Measurements from ENCODE around the gene NMNAT1.
"Not testable (repeated sequence)": the region's sequence is repeated elsewhere in the genome, so short reads cannot be mapped to it uniquely, and the experiment has no call there.

NMNAT1 gene

GRCh38 chr1:9917901-9918300, 25.4 kb upstream of the NMNAT1 start:
- DNase-seq (ENCODE audit: insufficient read length, low spot score) (no peak), FAIRE-seq (no peak)

GRCh38 chr1:9920606-9921005, 22.7 kb upstream of the NMNAT1 start:
- no peak for DNase-seq (ENCODE audit: insufficient read length, low spot score)
- no peak for FAIRE-seq

- FAIRE-seq (no peak), DNase-seq (ENCODE audit: insufficient read length, low spot score) (no peak)
These were observed 20.9 kb upstream of the NMNAT1 start for GRCh38 chr1:9922342-9922741.

- no peak for FAIRE-seq
- no peak for DNase-seq (ENCODE audit: insufficient read length, low spot score)
These were observed 16.0 kb upstream of the NMNAT1 start for GRCh38 chr1:9927259-9927658.

GRCh38 chr1:9929431-9930385, 13.6 kb upstream of the NMNAT1 start:
- DNase-seq (ENCODE audit: insufficient read length, low spot score) (no peak), FAIRE-seq (no peak)

GRCh38 chr1:9942399-9942938, 806 bp upstream of the NMNAT1 start:
- peak; percentile 36 for DNase-seq (ENCODE audit: insufficient read length, low spot score)
- FAIRE-seq = no peak

GRCh38 chr1:9946315-9946714, 3.0 kb downstream of the NMNAT1 start:
- DNase-seq (ENCODE audit: insufficient read length, low spot score) (no peak), FAIRE-seq (no peak)

- DNase-seq (ENCODE audit: insufficient read length, low spot score) (no peak), FAIRE-seq (no peak)
These were observed 14.5 kb downstream of the NMNAT1 start for GRCh38 chr1:9957726-9958125.

GRCh38 chr1:9960011-9960410, 16.7 kb downstream of the NMNAT1 start:
- DNase-seq (ENCODE audit: insufficient read length, low spot score) = no peak
- no peak for FAIRE-seq

- DNase-seq (ENCODE audit: insufficient read length, low spot score) (peak; percentile 51), FAIRE-seq (peak; percentile 92)
These were observed 17.7 kb downstream of the NMNAT1 start for GRCh38 chr1:9960706-9961562.

- FAIRE-seq (no peak), DNase-seq (ENCODE audit: insufficient read length, low spot score) (no peak)
These were observed 41.0 kb downstream of the NMNAT1 start for GRCh38 chr1:9984253-9984652.

GRCh38 chr1:9985001-9985400, 41.7 kb downstream of the NMNAT1 start:
- DNase-seq (ENCODE audit: insufficient read length, low spot score) (no peak), FAIRE-seq (no peak)

- no peak for FAIRE-seq
- DNase-seq (ENCODE audit: insufficient read length, low spot score) = no peak
These were observed 46.5 kb downstream of the NMNAT1 start for GRCh38 chr1:9989773-9990172.

- no peak for FAIRE-seq
- DNase-seq (ENCODE audit: insufficient read length, low spot score) = no peak
These were observed 47.7 kb downstream of the NMNAT1 start for GRCh38 chr1:9990944-9991343.

- FAIRE-seq (no peak), DNase-seq (ENCODE audit: insufficient read length, low spot score) (no peak)
These were observed 49.6 kb downstream of the NMNAT1 start for GRCh38 chr1:9992910-9993309.

GRCh38 chr1:9993561-9994075, 50.3 kb downstream of the NMNAT1 start:
- FAIRE-seq = no peak
- DNase-seq (ENCODE audit: insufficient read length, low spot score) = no peak

- peak; percentile 37 for DNase-seq (ENCODE audit: insufficient read length, low spot score)
- no peak for FAIRE-seq
These were observed 53.6 kb downstream of the NMNAT1 start, which contains the start of gene RBP7 for GRCh38 chr1:9996624-9997582. TSS of gene RBP7 (plus strand) at chr1:9997228. CDS start at chr1:9997259, 31 bp downstream.

GRCh38 chr1:10001016-10001665, 57.9 kb downstream of the NMNAT1 start:
- DNase-seq (ENCODE audit: insufficient read length, low spot score) (no peak), FAIRE-seq (no peak)

- not testable (repeated sequence) for FAIRE-seq; DNase-seq (ENCODE audit: insufficient read length, low spot score)
These were observed 62.0 kb downstream of the NMNAT1 start for GRCh38 chr1:10005248-10005647.

Measured in GM19239 (cell line).